Measurements from ENCODE around the gene PAEP. TPM values are rescaled to one million over a fixed set of nuclear protein-coding genes. Genes with fewer than 3 reads are reported as not detected.

PAEP gene
- total RNA-seq, 3 donors from 2014 or later, result not detected

- TF ChIP-seq POLR2AphosphoS5 (IDR thresholded peaks at IDR 0.05), result no peak
- Histone ChIP-seq H3K9me3 (no peaks in the 10 kb centered on the region), H3K36me3 (no peaks in the 10 kb centered on the region), H3K4me1 (no peaks in the 10 kb centered on the region), H3K4me3 (no peak overlapping the region), H3K27ac (no peak overlapping the region), H3K27me3 (peaks cover 0 to 71% of the 10 kb centered on the region in 2 donors)
- intact Hi-C loops (cut with DNase I; ENCODE audit: low total_unique reads), result no loop called here
- DNase-seq (ENCODE audit: low spot score in 2 of 2), result peak in 1 of 2 donors; percentile 7
Measured at GRCh38 chr9:135613946-135614805, 52.6 kb downstream of the PAEP start.

GRCh38 chr9:135614821-135615665 is 53.5 kb downstream of the PAEP start:
- Histone ChIP-seq H3K27ac (no peak overlapping the region), H3K9me3 (no peaks in the 10 kb centered on the region), H3K4me1 (no peaks in the 10 kb centered on the region), H3K27me3 (peaks cover 0 to 73% of the 10 kb centered on the region in 2 donors), H3K4me3 (no peak overlapping the region), H3K36me3 (no peaks in the 10 kb centered on the region)
- peak in 1 of 2 donors; percentile 5 for DNase-seq (ENCODE audit: low spot score in 2 of 2)
- intact Hi-C loops (cut with DNase I; ENCODE audit: low total_unique reads), result no loop called here
- TF ChIP-seq CTCF (IDR thresholded peaks at IDR 0.05), result no peak
- no peak for TF ChIP-seq POLR2AphosphoS5 (IDR thresholded peaks at IDR 0.05)
- no peak for TF ChIP-seq POLR2A (IDR thresholded peaks at IDR 0.05)

GRCh38 chr9:135615666-135616618 is 54.4 kb downstream of the PAEP start:
- TF ChIP-seq CTCF (IDR thresholded peaks at IDR 0.05) (no peak), POLR2A (IDR thresholded peaks at IDR 0.05) (no peak), POLR2AphosphoS5 (IDR thresholded peaks at IDR 0.05) (no peak)
- intact Hi-C loops (cut with DNase I; ENCODE audit: low total_unique reads), result no loop called here
- Histone ChIP-seq H3K27ac (no peak overlapping the region), H3K4me1 (no peaks in the 10 kb centered on the region), H3K4me3 (no peak overlapping the region), H3K9me3 (no peaks in the 10 kb centered on the region), H3K36me3 (no peaks in the 10 kb centered on the region), H3K27me3 (peaks cover 0 to 70% of the 10 kb centered on the region in 2 donors)
- DNase-seq (ENCODE audit: low spot score in 2 of 2), result peak in 1 of 2 donors; percentile 7

Other genes starting within 250 kb of the PAEP start
- gene PPP1R26, start 82.0 kb upstream of the PAEP start, total RNA-seq, result 10 to 100 TPM; 13.9 to 18.1 (median 15.1) TPM
- gene MRPS2, start 61.1 kb upstream of the PAEP start, total RNA-seq, result 10 to 100 TPM; 35.4 to 39.8 (median 36.7) TPM
- gene LCN1, start 40.3 kb upstream of the PAEP start, total RNA-seq, result not detected
- not detected for gene OBP2A, start 15.6 kb upstream of the PAEP start, total RNA-seq
- gene GLT6D1, start 77.8 kb downstream of the PAEP start, total RNA-seq, result not detected
- under 1 TPM in 1 of 3 donors, not detected in 2; 0.64 TPM for gene LCN9, start 101.6 kb downstream of the PAEP start, total RNA-seq
- not detected for gene SOHLH1, start 137.7 kb downstream of the PAEP start, total RNA-seq
- not detected for gene KCNT1, start 140.4 kb downstream of the PAEP start, total RNA-seq

All from breast epithelium (tissue), 4 donors.